GM12878 (cell line): ENCODE results near the gene F12. TPM values are rescaled to one million over a fixed set of nuclear protein-coding genes. Genes with fewer than 3 reads are reported as not detected.

Source experiments
- ATAC-seq: fragments of 200-7000 bp; cut with Tn5 transposase; 3 replicates; pipeline ENCODE4 v1.9.1; 2020; ENCODE audit warnings: mild to moderate bottlenecking, moderate library complexity
- BruUV-seq: library from RNA; stranded (reverse); fragments of 400-500 nt; replicated peaks from 2 replicates; lab custom pipeline; 2021; lab: Mats Ljungman, UMichigan
- CTCF ChIA-PET: fragments of 300-600 bp; sonication (Branson Sonifier 250); formaldehyde crosslinking; extraction: SDS; loops from one replicate; lab custom pipeline; 2021; ENCODE audit warnings: inconsistent platforms; lab: Yijun Ruan, JAX
- POLR2A ChIA-PET: fragments of 350-600 bp; formaldehyde crosslinking; extraction: SDS; loops from one replicate; lab custom pipeline; 2021; ENCODE audit warnings: inconsistent platforms; lab: Charles Lee
- RAD21 ChIA-PET: fragments of 300-600 bp; sonication (Branson Sonifier 250); formaldehyde crosslinking; loops from one replicate; lab custom pipeline; 2023; ENCODE audit warnings: antibody characterized with exemption; ENCODE audit not compliant: unreplicated experiment; lab: Charles Lee
- SMC1A ChIA-PET: fragments of 300-600 bp; sonication (Branson Sonifier 250); formaldehyde crosslinking; loops from one replicate; lab custom pipeline; 2023; ENCODE audit not compliant: unreplicated experiment, uncharacterized antibody; lab: Charles Lee
- DNase-seq: peaks from one replicate; pipeline ENCODE4 v3.0.0-alpha.2; 2011; ENCODE audit warnings: low read depth, low spot score
- FAIRE-seq: peaks from 3 replicates; lab custom pipeline; 2011; peaks lifted over from hg19 to GRCh38; lab: Jason Lieb, UNC
- H2AFZ ChIP-seq: 2 replicates; pipeline ENCODE4 v1.6.0; 2011; ENCODE audit warnings: low read depth, low read length, control low read depth; ENCODE audit not compliant: control insufficient read depth
- H3K27ac ChIP-seq: 2 replicates; pipeline ENCODE4 v1.5.1; 2011; ENCODE audit warnings: control low read depth; ENCODE audit not compliant: control insufficient read depth, insufficient read depth
- H3K27me3 ChIP-seq, 2 experiments: replicated peaks in 1 of 2; 2 replicates each; pipeline versions ENCODE4 v1.6.0 to v1.6.1; 2011; ENCODE audit warnings: low read length in 1 of 2; ENCODE audit not compliant: control insufficient read depth in 2 of 2, insufficient read depth in 2 of 2
- H3K36me3 ChIP-seq, 2 experiments: 2 replicates each; pipeline ENCODE4 v1.5.1; 2011; ENCODE audit warnings: low read length in 1 of 2; ENCODE audit not compliant: control insufficient read depth in 2 of 2, insufficient read depth in 2 of 2
- H3K4me1 ChIP-seq: 2 replicates; pipeline ENCODE4 v1.6.1; 2011; ENCODE audit warnings: mild to moderate bottlenecking, low read length, moderate library complexity, mixed read lengths; ENCODE audit not compliant: control insufficient read depth, insufficient read depth
- H3K4me2 ChIP-seq: 2 replicates; pipeline ENCODE4 v1.6.0; 2011; ENCODE audit warnings: control low read depth; ENCODE audit not compliant: control insufficient read depth, insufficient read depth
- H3K4me3 ChIP-seq: fragments of 200-600 bp; sonication (generic); 2 replicates; pipeline ENCODE4 v1.5.1; 2016
- H3K79me2 ChIP-seq: 2 replicates; pipeline ENCODE4 v1.6.0; 2011; ENCODE audit warnings: low read length; ENCODE audit not compliant: control insufficient read depth, insufficient read depth
- H3K9ac ChIP-seq: 2 replicates; pipeline ENCODE4 v1.8.0; 2011; ENCODE audit warnings: low read length, control low read depth, mixed read lengths; ENCODE audit not compliant: control insufficient read depth, insufficient read depth
- H3K9me3 ChIP-seq: replicated peaks from 3 replicates; pipeline ENCODE4 v1.5.1; 2011; ENCODE audit warnings: mild to moderate bottlenecking, low read length; ENCODE audit not compliant: control insufficient read depth, insufficient read depth
- H4K20me1 ChIP-seq: 2 replicates; pipeline ENCODE4 v1.6.0; 2011; ENCODE audit not compliant: control insufficient read depth, insufficient read depth
- SMARCA5 ChIP-seq: fragments of 450-650 bp; IDR thresholded peaks from 2 replicates; pipeline ENCODE4 v1.6.1; 2017; ENCODE audit warnings: mild to moderate bottlenecking
- WGBS: methylation state at CpG from one replicate; pipeline ENCODE4 v1.1.6; 2016; ENCODE audit warnings: low lambda C conversion rate; ENCODE audit not compliant: insufficient replicate concordance, insufficient coverage; ENCODE audit errors: missing lambda C conversion rate; 5-methylcytosine and 5-hydroxymethylcytosine counted together
- in situ Hi-C: fragments of 300-500 bp; cut with MboI; formaldehyde crosslinking; loops from 9 replicates; pipeline ENCODE4 v1.14.3; 2018; ENCODE audit warnings: mixed read lengths
- intact Hi-C: fragments of 100-400 bp; cut with micrococcal nuclease; formaldehyde crosslinking; loops from one replicate; pipeline ENCODE4 v1.14.2; 2022; ENCODE audit not compliant: unreplicated experiment
- polyA plus RNA-seq, 11 experiments: library from polyadenylated mRNA; depleted of rRNA in 4 of 11; unstranded in 6 of 11; stranded (reverse) in 5 of 11; fragments of >200 nt; fragmentation: Nextera tagmentation in 4 of 11; fragmentation: Illumina TruSeq in 1 of 11; extraction: Ambion mirVana in 4 of 11; extraction: Trizol in 1 of 11; gene quantifications; 1 replicate in 1 of 11; 2 replicates in 10 of 11; pipeline versions ENCODE4 v1.2.1 to v1.2.3, GENCODE V29; 2011 to 2016; ENCODE audit warnings: inconsistent platforms in 2 of 11, missing spikeins in 2 of 11, low read depth in 1 of 11
- total RNA-seq, 4 experiments: library from RNA; depleted of rRNA in 3 of 4; stranded (reverse); fragments of >200 nt in 3 of 4; fragmentation: Illumina TruSeq in 1 of 4; extraction: Trizol in 1 of 4; gene quantifications; 2 replicates each; pipeline versions ENCODE4 v1.2.1 to v1.2.3, GENCODE V29; 2013 to 2021
- TF ChIP-seq, protein P1 (sequence below): fragments of 450-650 bp; IDR thresholded peaks from 2 replicates; pipeline ENCODE4 v1.6.1; 2016; ENCODE audit warnings: mild to moderate bottlenecking
- TF ChIP-seq, protein P2 (sequence below): fragments of 450-650 bp; IDR thresholded peaks from 2 replicates; pipeline ENCODE4 v1.6.1; 2017; ENCODE audit warnings: mild to moderate bottlenecking, moderate library complexity

Gene F12
- total and polyA plus RNA-seq, 10 of the 15 experiments (the other 5 are each of a cell fraction or from before 2014, with no cell fraction given): 0.25 to 11.3 (median 5.5) TPM

DNA sequence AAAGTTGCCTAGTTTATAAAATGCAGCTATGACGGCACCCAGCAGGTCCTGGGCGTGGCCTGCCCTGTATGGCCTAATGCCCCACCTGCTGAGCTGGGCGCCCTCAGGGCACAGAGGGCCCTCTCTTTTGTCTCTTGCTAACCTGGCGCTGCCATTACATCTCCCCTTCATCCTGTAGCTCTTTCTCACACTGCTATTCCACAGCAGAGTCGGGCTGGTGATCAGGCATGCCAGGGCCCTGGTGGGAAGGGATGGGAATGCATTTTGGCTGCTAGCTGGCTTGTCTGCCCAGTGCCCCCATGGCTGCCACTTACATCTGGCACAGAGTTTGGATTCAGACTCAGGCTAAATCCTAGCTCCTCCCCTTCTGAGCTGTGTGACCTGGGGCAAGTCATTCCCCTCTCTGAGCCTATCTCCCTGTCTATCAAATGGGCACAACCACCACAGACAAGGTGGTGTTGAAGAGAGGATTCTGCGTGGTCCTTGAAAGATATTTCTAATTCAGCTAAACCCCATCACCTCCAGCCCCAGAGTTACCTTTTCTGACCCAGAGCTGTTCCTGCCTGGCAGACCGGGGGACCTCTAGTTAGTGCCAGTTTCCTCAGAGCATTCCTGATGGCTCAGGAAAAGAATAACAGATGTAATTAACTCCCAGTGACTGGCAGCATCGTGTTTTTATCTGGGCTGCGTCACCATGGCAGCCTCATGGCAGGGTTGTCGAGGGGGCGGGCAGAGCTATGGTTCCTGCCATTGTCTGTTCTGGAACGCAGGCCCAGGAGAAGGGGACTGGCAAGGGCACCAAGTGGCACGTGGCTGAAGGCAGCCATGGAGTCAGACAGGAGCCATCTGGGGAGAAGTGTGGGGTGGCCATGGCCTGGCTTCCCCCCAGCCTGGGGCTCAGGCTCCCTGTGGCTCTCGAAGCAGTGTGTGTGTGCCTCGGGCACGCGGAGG is 43.6 kb upstream of the F12 start:
- peaks cover 13% of the 10 kb centered on the region for H3K4me1 ChIP-seq
- ChIA-PET RAD21 (interaction anchor here (0.9 to 13.5 kb wide), 12 partner anchors 8 to 100 kb away, joined by 3 to 291 read pairs (median 5); partner anchors contain the start of genes DOK3, F12, GRK6 and PRR7), CTCF (interaction anchor here (0.6 to 16.4 kb wide), 19 partner anchors 9 to 143 kb away, joined by 3 to 391 read pairs (median 9); partner anchors contain the start of genes DOK3, GRK6, LMAN2 and MXD3)
- no peaks in the 10 kb centered on the region for H3K9me3 ChIP-seq
- FAIRE-seq (no peak), DNase-seq (no peak)
- peaks cover 7% of the 10 kb centered on the region for H3K79me2 ChIP-seq
- no TSS peak for BruUV-seq
- H3K27ac ChIP-seq: no peak overlapping the region
- 92% methylated on average over 17 of the region's 17 CpGs for WGBS
- intact Hi-C loops: no loop called here
- H3K4me3 ChIP-seq: no peak overlapping the region
- TF ChIP-seq, protein P1, sequence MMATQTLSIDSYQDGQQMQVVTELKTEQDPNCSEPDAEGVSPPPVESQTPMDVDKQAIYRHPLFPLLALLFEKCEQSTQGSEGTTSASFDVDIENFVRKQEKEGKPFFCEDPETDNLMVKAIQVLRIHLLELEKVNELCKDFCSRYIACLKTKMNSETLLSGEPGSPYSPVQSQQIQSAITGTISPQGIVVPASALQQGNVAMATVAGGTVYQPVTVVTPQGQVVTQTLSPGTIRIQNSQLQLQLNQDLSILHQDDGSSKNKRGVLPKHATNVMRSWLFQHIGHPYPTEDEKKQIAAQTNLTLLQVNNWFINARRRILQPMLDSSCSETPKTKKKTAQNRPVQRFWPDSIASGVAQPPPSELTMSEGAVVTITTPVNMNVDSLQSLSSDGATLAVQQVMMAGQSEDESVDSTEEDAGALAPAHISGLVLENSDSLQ: peak; percentile 78
- peak; percentile 68 for TF ChIP-seq SMARCA5
- TF ChIP-seq, protein P2, sequence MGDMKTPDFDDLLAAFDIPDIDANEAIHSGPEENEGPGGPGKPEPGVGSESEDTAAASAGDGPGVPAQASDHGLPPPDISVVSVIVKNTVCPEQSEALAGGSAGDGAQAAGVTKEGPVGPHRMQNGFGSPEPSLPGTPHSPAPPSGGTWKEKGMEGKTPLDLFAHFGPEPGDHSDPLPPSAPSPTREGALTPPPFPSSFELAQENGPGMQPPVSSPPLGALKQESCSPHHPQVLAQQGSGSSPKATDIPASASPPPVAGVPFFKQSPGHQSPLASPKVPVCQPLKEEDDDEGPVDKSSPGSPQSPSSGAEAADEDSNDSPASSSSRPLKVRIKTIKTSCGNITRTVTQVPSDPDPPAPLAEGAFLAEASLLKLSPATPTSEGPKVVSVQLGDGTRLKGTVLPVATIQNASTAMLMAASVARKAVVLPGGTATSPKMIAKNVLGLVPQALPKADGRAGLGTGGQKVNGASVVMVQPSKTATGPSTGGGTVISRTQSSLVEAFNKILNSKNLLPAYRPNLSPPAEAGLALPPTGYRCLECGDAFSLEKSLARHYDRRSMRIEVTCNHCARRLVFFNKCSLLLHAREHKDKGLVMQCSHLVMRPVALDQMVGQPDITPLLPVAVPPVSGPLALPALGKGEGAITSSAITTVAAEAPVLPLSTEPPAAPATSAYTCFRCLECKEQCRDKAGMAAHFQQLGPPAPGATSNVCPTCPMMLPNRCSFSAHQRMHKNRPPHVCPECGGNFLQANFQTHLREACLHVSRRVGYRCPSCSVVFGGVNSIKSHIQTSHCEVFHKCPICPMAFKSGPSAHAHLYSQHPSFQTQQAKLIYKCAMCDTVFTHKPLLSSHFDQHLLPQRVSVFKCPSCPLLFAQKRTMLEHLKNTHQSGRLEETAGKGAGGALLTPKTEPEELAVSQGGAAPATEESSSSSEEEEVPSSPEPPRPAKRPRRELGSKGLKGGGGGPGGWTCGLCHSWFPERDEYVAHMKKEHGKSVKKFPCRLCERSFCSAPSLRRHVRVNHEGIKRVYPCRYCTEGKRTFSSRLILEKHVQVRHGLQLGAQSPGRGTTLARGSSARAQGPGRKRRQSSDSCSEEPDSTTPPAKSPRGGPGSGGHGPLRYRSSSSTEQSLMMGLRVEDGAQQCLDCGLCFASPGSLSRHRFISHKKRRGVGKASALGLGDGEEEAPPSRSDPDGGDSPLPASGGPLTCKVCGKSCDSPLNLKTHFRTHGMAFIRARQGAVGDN: no peak
- TF ChIP-seq, all 136 proteins: peak for 2
- Histone ChIP-seq H2AFZ (no peak overlapping the region), H3K27me3 (no peaks in the 10 kb centered on the region), H3K4me2 (no peak overlapping the region), H4K20me1 (no peaks in the 10 kb centered on the region), H3K36me3 (no peaks in the 10 kb centered on the region), H3K9ac (no peak overlapping the region)
- SMC1A ChIA-PET: interaction anchor here (1.0 to 5.1 kb wide), 9 partner anchors 8 to 134 kb away, joined by 5 to 92 read pairs (median 9); partner anchors contain the start of genes F12, GRK6 and PFN3
- POLR2A ChIA-PET: interaction anchor here (1.3 to 13.6 kb wide), 6 partner anchors 8 to 88 kb away, joined by 3 to 358 read pairs (median 26); partner anchors contain the start of gene GRK6
- no peak for ATAC-seq
- in situ Hi-C loops: no loop called here
